ENCODE results near the gene ZNF79. TPM values are rescaled to one million over a fixed set of nuclear protein-coding genes. Genes with fewer than 3 reads are reported as not detected.
"Not testable (repeated sequence)": the region's sequence is repeated elsewhere in the genome, so short reads cannot be mapped to it uniquely, and the experiment has no call there.

The ZNF79 gene
- total RNA-seq, 4 donors from 2014 or later: 5.3 to 16.3 (median 12.7) TPM

GRCh38 chr9:127463382-127463781 lies 39.2 kb downstream of the ZNF79 start:
- Histone ChIP-seq H3K36me3 (peaks cover 0 to 97% of the 10 kb centered on the region in 2 donors), H3K27ac (no peak overlapping the region), H3K4me3 (no peak overlapping the region), H3K9me3 (no peaks in the 10 kb centered on the region), H3K4me1 (no peaks in the 10 kb centered on the region), H3K27me3 (no peaks in the 10 kb centered on the region)
- TF ChIP-seq EP300 (IDR thresholded peaks at IDR 0.05) (no peak), CTCF (IDR thresholded peaks at IDR 0.05) (no peak), POLR2AphosphoS5 (IDR thresholded peaks at IDR 0.05) (no peak), POLR2A (IDR thresholded peaks at IDR 0.05) (no peak)
- ATAC-seq: no peak
- 50 to 78% methylated on average over 1 of the region's 3 CpGs for WGBS, 2 donors (ENCODE audit: low coverage in 1 of 2)

- ATAC-seq: no peak
- no CpG with 5 or more reads among the region's 7 CpGs for WGBS, 2 donors (ENCODE audit: low coverage in 1 of 2)
- no peaks in the 10 kb centered on the region for H3K9me3 ChIP-seq
- no peak for TF ChIP-seq POLR2A (IDR thresholded peaks at IDR 0.05)
- TF ChIP-seq CTCF (IDR thresholded peaks at IDR 0.05): no peak
- TF ChIP-seq POLR2AphosphoS5 (IDR thresholded peaks at IDR 0.05): no peak
- TF ChIP-seq EP300 (IDR thresholded peaks at IDR 0.05): no peak
- H3K27ac ChIP-seq: no peak overlapping the region
- H3K4me1 ChIP-seq: no peaks in the 10 kb centered on the region
- H3K4me3 ChIP-seq: no peak overlapping the region
- peaks cover 0 to 97% of the 10 kb centered on the region in 2 donors for H3K36me3 ChIP-seq
- H3K27me3 ChIP-seq: no peaks in the 10 kb centered on the region
Observed at GRCh38 chr9:127463911-127464310, 39.7 kb downstream of the ZNF79 start.

DNA sequence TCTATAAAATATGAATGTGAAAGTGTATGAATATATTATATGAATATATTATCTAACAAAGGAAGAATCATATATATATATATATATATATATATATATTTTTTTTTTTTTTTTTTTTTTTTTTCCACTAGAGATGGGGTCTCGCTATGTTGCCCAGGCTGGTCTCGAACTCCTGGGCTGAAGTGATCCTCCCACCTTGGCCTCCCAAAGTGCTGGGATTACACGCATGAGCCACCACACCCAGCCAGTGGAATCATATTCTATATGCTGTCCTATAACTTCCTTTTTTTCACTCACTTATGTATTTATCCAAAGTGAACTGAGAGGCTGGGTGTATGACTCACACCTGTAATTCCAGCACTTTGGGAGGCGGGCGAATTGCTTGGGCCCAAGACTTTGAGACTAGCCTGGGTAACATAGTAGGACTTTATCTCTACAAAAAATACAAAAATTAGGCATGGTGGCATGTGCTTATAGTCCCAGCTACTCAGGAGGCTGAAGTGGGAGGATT lies 42.3 kb downstream of the ZNF79 start:
- H3K4me1 ChIP-seq, H3K4me3 ChIP-seq, ATAC-seq, H3K9me3 ChIP-seq, H3K27ac ChIP-seq, H3K27me3 ChIP-seq: not testable (repeated sequence)
- peaks cover 0 to 97% of the 10 kb centered on the region in 2 donors for H3K36me3 ChIP-seq
- 93% methylated on average over 3 of the region's 5 CpGs; no CpG with 5 or more reads in 1 of the 2 donors for WGBS, 2 donors (ENCODE audit: low coverage in 1 of 2)

DNA sequence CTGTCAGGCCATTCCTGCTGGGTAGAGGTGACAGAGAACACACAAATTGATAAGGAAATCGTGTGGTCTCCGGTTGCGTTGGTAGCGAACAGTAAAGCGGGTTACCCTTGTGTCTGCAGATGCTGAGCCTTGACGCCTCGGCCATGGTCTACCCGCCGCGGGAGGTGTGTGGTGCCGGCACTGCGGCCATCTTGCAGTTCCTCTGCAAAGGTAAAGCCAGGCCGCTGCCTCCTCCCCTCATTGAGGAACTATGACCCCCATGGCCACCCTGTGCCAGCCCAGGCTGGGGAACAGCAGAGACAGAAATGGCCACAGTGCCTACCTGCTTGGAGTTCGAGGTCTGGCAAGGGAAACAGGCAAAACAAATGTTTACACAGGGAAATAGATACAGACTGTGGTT lies 43.4 kb downstream of the ZNF79 start:
- 90% methylated on average over 4 of the region's 14 CpGs; no CpG with 5 or more reads in 1 of the 2 donors for WGBS, 2 donors (ENCODE audit: low coverage in 1 of 2)
- H3K36me3 ChIP-seq: peaks cover 0 to 92% of the 10 kb centered on the region in 2 donors
- no peak overlapping the region for H3K4me3 ChIP-seq
- TF ChIP-seq POLR2A (IDR thresholded peaks at IDR 0.05) (no peak), EP300 (IDR thresholded peaks at IDR 0.05) (no peak), CTCF (IDR thresholded peaks at IDR 0.05) (no peak), POLR2AphosphoS5 (IDR thresholded peaks at IDR 0.05) (no peak)
- H3K9me3 ChIP-seq: no peaks in the 10 kb centered on the region
- no peaks in the 10 kb centered on the region for H3K27me3 ChIP-seq
- ATAC-seq: no peak
- no peak overlapping the region for H3K27ac ChIP-seq
- H3K4me1 ChIP-seq: no peaks in the 10 kb centered on the region

DNA sequence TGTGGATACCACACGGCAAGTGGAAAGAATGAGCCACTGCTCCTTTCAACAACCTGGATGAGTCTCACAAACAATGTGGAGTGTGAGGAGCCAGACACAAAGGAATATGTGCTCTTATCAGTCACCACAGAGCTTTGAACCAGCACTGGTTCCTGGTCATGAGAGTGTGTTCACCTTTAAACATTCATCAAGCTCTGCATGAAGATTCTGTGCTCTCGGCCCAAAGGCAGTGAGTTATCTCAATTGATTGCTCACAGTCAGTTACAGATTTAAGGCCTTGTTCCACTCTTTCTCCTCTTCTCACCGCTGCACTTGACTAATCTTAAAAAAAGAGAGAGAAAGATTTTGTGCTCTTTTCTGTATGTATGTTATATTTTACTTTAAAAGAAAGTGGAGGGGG lies 46.5 kb downstream of the ZNF79 start:
- H3K27ac ChIP-seq: no peak overlapping the region
- no peaks in the 10 kb centered on the region for H3K9me3 ChIP-seq
- H3K4me3 ChIP-seq: no peak overlapping the region
- H3K36me3 ChIP-seq: peaks cover 0 to 92% of the 10 kb centered on the region in 2 donors
- no peak for TF ChIP-seq EP300 (IDR thresholded peaks at IDR 0.05)
- no peak for TF ChIP-seq POLR2AphosphoS5 (IDR thresholded peaks at IDR 0.05)
- TF ChIP-seq CTCF (IDR thresholded peaks at IDR 0.05): no peak
- TF ChIP-seq POLR2A (IDR thresholded peaks at IDR 0.05): no peak
- no peaks in the 10 kb centered on the region for H3K4me1 ChIP-seq
- H3K27me3 ChIP-seq: no peaks in the 10 kb centered on the region
- ATAC-seq: no peak
- WGBS, 2 donors (ENCODE audit: low coverage in 1 of 2): 87 to 91% methylated on average over 3 of the region's 3 CpGs
